Measurements from ENCODE around the gene AP1M2.

AP1M2 gene

DNA sequence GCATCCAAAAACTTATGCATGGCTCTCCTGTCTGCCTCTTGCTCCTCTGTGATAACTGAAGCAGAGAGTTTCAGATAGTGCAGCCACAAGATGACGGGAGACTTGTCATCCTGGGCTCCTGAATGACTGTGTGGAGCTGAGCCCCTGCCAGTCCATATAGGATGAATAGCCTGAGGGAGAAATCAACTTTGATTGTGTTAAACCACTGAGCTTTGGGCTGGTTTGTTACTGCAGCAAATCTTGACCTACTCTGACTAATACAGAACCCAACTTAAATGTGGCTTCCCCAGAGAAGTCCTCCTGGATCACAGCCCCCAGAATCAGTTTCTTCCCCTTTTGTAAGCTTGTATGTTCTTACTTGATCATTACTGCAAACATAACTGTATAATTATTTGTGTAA is 54.7 kb downstream of the AP1M2 start:
- no peak for TF ChIP-seq SIN3A (IDR thresholded peaks at IDR 0.05; ENCODE audit: borderline replicate concordance, insufficient read depth, low read length)

DNA sequence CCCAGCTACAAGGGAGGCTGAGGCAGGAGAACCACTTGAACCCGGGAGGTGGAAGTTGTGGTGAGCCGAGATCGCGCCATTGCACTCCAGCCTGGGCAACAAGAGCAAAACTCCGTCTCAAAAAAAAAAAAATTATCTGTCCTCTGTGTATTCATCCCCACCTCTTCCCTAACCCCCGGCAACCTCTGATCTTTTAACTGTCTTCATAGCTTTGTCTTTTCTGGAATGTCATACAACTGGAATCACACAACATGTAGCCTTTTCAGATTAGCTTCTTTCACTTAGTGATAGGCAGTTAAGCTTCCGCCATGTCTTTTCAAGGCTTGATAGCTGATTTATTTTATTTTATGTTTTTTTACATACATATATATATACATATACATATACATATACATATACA is 61.5 kb downstream of the AP1M2 start:
- TF ChIP-seq FOXP2 (optimal IDR thresholded peaks at IDR 0.05; ENCODE audit: borderline replicate concordance, extremely low read depth, extremely low read length, insufficient read depth) = no peak
- TF ChIP-seq POLR2AphosphoS5 (IDR thresholded peaks at IDR 0.05; ENCODE audit: low read depth, low read length) = no peak
- TF ChIP-seq TAF1 (IDR thresholded peaks at IDR 0.05; ENCODE audit: borderline replicate concordance, insufficient read depth, low read length) = no peak
- TF ChIP-seq, protein P1, sequence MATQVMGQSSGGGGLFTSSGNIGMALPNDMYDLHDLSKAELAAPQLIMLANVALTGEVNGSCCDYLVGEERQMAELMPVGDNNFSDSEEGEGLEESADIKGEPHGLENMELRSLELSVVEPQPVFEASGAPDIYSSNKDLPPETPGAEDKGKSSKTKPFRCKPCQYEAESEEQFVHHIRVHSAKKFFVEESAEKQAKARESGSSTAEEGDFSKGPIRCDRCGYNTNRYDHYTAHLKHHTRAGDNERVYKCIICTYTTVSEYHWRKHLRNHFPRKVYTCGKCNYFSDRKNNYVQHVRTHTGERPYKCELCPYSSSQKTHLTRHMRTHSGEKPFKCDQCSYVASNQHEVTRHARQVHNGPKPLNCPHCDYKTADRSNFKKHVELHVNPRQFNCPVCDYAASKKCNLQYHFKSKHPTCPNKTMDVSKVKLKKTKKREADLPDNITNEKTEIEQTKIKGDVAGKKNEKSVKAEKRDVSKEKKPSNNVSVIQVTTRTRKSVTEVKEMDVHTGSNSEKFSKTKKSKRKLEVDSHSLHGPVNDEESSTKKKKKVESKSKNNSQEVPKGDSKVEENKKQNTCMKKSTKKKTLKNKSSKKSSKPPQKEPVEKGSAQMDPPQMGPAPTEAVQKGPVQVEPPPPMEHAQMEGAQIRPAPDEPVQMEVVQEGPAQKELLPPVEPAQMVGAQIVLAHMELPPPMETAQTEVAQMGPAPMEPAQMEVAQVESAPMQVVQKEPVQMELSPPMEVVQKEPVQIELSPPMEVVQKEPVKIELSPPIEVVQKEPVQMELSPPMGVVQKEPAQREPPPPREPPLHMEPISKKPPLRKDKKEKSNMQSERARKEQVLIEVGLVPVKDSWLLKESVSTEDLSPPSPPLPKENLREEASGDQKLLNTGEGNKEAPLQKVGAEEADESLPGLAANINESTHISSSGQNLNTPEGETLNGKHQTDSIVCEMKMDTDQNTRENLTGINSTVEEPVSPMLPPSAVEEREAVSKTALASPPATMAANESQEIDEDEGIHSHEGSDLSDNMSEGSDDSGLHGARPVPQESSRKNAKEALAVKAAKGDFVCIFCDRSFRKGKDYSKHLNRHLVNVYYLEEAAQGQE (IDR thresholded peaks at IDR 0.05; ENCODE audit: insufficient read depth in 1 of 2, low read depth in 2 of 2, low read length in 2 of 2) = no peak
- TF ChIP-seq SIN3A (IDR thresholded peaks at IDR 0.05; ENCODE audit: borderline replicate concordance, insufficient read depth, low read length) = no peak

DNA sequence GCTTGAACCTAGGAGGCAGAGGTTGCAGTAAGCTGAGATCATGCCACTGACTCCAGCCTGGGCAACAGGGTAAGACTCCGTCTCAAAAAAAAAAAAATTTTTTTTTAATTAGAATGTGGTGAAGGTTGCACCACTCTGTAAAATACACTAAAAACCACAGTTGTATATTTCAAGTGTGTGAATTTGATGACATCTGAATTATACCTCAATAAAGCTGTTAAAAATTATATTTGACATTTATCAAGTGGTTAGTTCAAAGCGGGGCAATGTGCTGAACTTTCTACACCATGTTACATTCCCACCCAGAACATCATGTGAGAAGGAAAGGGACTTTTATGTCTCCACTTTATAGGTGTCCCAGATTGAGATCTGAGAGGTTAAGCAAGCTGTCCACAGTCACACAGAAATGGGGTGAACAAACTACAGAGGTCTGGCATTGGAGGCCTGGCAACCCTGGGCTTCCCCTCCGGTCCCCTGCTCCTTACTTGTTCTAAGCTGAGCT is 63.9 kb downstream of the AP1M2 start:
- TF ChIP-seq FOXP2 (optimal IDR thresholded peaks at IDR 0.05; ENCODE audit: borderline replicate concordance, extremely low read depth, extremely low read length, insufficient read depth) (no peak), POLR2AphosphoS5 (IDR thresholded peaks at IDR 0.05; ENCODE audit: low read depth, low read length) (no peak), SIN3A (IDR thresholded peaks at IDR 0.05; ENCODE audit: borderline replicate concordance, insufficient read depth, low read length) (no peak), TAF1 (IDR thresholded peaks at IDR 0.05; ENCODE audit: borderline replicate concordance, insufficient read depth, low read length) (no peak)
- TF ChIP-seq, protein P1 (IDR thresholded peaks at IDR 0.05; ENCODE audit: insufficient read depth in 1 of 2, low read depth in 2 of 2, low read length in 2 of 2) = no peak

Data from PFSK-1 (cell line).